ENCODE measurements around the gene TTC19. TPM values are rescaled to one million over a fixed set of nuclear protein-coding genes. Genes with fewer than 3 reads are reported as not detected.

TTC19 gene
- polyA plus RNA-seq, 1 donor (not counting 4 experiments of a cell fraction or from before 2014, with no cell fraction given): 14.3 TPM

- FAIRE-seq (peak; percentile 79), DNase-seq (ENCODE audit: low read depth, low spot score) (peak; percentile 59)
- Histone ChIP-seq H3K36me3 (ENCODE audit: control insufficient read depth in 2 of 2, extremely low read depth in 1 of 2, insufficient read depth in 2 of 2, low read length in 2 of 2) (peaks cover 34 to 44% of the 10 kb centered on the region in 2 experiments), H3K27me3 (ENCODE audit: control insufficient read depth, extremely low read depth, insufficient read depth, low read length) (no peaks in the 10 kb centered on the region), H3K4me2 (ENCODE audit: control insufficient read depth, extremely low read depth, insufficient read depth, low read depth, low read length) (peak overlapping the region; percentile 45), H3K9ac (ENCODE audit: control insufficient read depth, extremely low read depth, insufficient read depth, low read length) (peak overlapping the region; percentile 69), H3K27ac (ENCODE audit: control insufficient read depth, insufficient read depth, low read length) (peak overlapping the region; percentile 98), H2AFZ (ENCODE audit: control insufficient read depth, low read length) (no peak overlapping the region), H3K79me2 (ENCODE audit: control insufficient read depth, insufficient read depth, low read length) (peaks cover 10% of the 10 kb centered on the region), H3K9me1 (ENCODE audit: control insufficient read depth, extremely low read depth, insufficient read depth, low read length) (no peaks in the 10 kb centered on the region), H3K4me3 (ENCODE audit: control insufficient read depth in 2 of 3, extremely low read depth in 1 of 3, insufficient read depth in 2 of 3, low read depth in 1 of 3, low read length in 3 of 3) (peak overlapping the region in 1 of 3 experiments; percentile 12), H3K9me3 (ENCODE audit: control insufficient read depth, low read depth, low read length) (no peaks in the 10 kb centered on the region), H3K4me1 (ENCODE audit: control insufficient read depth, extremely low read depth, insufficient read depth, low read length) (peaks cover 22% of the 10 kb centered on the region), H4K20me1 (ENCODE audit: control insufficient read depth, extremely low read depth, insufficient read depth, low read length) (no peaks in the 10 kb centered on the region)
- dilution Hi-C loops (cut with MboI; ENCODE audit: extremely low pct_ligation_motif_present, low sequenced_read_pairs): no loop called here
- TF ChIP-seq, protein P1, sequence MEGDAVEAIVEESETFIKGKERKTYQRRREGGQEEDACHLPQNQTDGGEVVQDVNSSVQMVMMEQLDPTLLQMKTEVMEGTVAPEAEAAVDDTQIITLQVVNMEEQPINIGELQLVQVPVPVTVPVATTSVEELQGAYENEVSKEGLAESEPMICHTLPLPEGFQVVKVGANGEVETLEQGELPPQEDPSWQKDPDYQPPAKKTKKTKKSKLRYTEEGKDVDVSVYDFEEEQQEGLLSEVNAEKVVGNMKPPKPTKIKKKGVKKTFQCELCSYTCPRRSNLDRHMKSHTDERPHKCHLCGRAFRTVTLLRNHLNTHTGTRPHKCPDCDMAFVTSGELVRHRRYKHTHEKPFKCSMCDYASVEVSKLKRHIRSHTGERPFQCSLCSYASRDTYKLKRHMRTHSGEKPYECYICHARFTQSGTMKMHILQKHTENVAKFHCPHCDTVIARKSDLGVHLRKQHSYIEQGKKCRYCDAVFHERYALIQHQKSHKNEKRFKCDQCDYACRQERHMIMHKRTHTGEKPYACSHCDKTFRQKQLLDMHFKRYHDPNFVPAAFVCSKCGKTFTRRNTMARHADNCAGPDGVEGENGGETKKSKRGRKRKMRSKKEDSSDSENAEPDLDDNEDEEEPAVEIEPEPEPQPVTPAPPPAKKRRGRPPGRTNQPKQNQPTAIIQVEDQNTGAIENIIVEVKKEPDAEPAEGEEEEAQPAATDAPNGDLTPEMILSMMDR (optimal IDR thresholded peaks at IDR 0.05 in 1 of 3, IDR thresholded peaks at IDR 0.05 in 1 of 3, conservative IDR thresholded peaks at IDR 0.05 in 1 of 3; ENCODE audit: extremely low read depth in 1 of 3, insufficient read depth in 2 of 3, low read length in 3 of 3): no peak
- TF ChIP-seq EZH2 (IDR thresholded peaks at IDR 0.05; ENCODE audit: low read length): no peak
Measured at GRCh38 chr17:16027708-16028584, 28.3 kb downstream of the TTC19 start.

DNA sequence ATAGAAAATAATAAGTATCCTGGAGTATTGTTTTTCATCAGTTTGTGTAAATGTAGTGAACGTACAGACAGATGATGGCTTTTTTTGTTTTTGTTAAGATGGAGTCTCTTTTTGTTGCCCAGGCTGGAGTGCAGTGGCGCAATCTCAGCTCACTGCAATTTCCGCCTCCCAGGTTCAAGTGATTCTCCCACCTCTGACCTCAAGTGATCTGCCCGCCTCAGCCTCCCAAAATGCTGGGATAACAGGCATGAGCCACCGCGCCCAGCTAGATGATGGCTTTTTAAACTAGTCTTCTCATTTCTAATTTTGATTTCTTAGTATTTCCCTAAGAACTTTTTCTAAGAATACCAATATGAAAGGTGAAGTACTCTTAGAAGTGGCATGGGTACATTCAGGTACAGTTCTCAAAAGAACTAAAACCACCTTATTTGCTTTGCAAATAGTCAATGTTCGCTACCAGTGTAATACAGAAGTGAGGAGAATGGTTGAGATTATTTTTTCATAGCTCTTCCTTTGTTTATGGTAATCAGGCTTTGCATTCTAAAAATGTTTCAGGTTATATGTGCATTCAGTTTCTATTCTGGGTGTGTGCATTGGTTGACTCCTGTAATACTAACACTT is 34.2 kb downstream of the TTC19 start:
- H3K9me3 ChIP-seq (ENCODE audit: control insufficient read depth, low read depth, low read length): no peaks in the 10 kb centered on the region
- no peak overlapping the region for H2AFZ ChIP-seq (ENCODE audit: control insufficient read depth, low read length)
- H3K9ac ChIP-seq (ENCODE audit: control insufficient read depth, extremely low read depth, insufficient read depth, low read length): no peak overlapping the region
- H3K4me3 ChIP-seq (ENCODE audit: control insufficient read depth in 2 of 3, extremely low read depth in 1 of 3, insufficient read depth in 2 of 3, low read depth in 1 of 3, low read length in 3 of 3): no peak overlapping the region
- dilution Hi-C loops (cut with MboI; ENCODE audit: extremely low pct_ligation_motif_present, low sequenced_read_pairs): no loop called here
- no peaks in the 10 kb centered on the region for H4K20me1 ChIP-seq (ENCODE audit: control insufficient read depth, extremely low read depth, insufficient read depth, low read length)
- no peaks in the 10 kb centered on the region for H3K9me1 ChIP-seq (ENCODE audit: control insufficient read depth, extremely low read depth, insufficient read depth, low read length)
- no peak overlapping the region for H3K27ac ChIP-seq (ENCODE audit: control insufficient read depth, insufficient read depth, low read length)
- H3K4me1 ChIP-seq (ENCODE audit: control insufficient read depth, extremely low read depth, insufficient read depth, low read length): peaks cover under 1% of the 10 kb centered on the region
- peaks cover 15 to 39% of the 10 kb centered on the region in 2 experiments for H3K36me3 ChIP-seq (ENCODE audit: control insufficient read depth in 2 of 2, extremely low read depth in 1 of 2, insufficient read depth in 2 of 2, low read length in 2 of 2)
- H3K27me3 ChIP-seq (ENCODE audit: control insufficient read depth, extremely low read depth, insufficient read depth, low read length): no peaks in the 10 kb centered on the region
- peaks cover 2% of the 10 kb centered on the region for H3K79me2 ChIP-seq (ENCODE audit: control insufficient read depth, insufficient read depth, low read length)
- no peak for DNase-seq (ENCODE audit: low read depth, low spot score)
- FAIRE-seq: no peak
- TF ChIP-seq, protein P1 (optimal IDR thresholded peaks at IDR 0.05 in 1 of 3, IDR thresholded peaks at IDR 0.05 in 1 of 3, conservative IDR thresholded peaks at IDR 0.05 in 1 of 3; ENCODE audit: extremely low read depth in 1 of 3, insufficient read depth in 2 of 3, low read length in 3 of 3): no peak
- no peak for TF ChIP-seq EZH2 (IDR thresholded peaks at IDR 0.05; ENCODE audit: low read length)
- no peak overlapping the region for H3K4me2 ChIP-seq (ENCODE audit: control insufficient read depth, extremely low read depth, insufficient read depth, low read depth, low read length)
